Measurements from ENCODE around the gene RDM1. TPM values are rescaled to one million over a fixed set of nuclear protein-coding genes. Genes with fewer than 3 reads are reported as not detected.

Gene RDM1
- total RNA-seq, 1 donor from 2014 or later, result 0.35 TPM

- no peaks in the 10 kb centered on the region for H3K9me3 Mint-ChIP-seq (ENCODE audit: low read depth)
- no peak for TF ChIP-seq CTCF (IDR thresholded peaks at IDR 0.05)
- no peaks in the 10 kb centered on the region for H3K36me3 Mint-ChIP-seq (ENCODE audit: low read depth)
- DNase-seq (ENCODE audit: low spot score), result no peak
- H3K27ac Mint-ChIP-seq (ENCODE audit: unreplicated experiment), result no peak overlapping the region
- peaks cover 44% of the 10 kb centered on the region for H3K4me1 Mint-ChIP-seq (ENCODE audit: low read depth)
- H3K4me3 Mint-ChIP-seq (ENCODE audit: unreplicated experiment), result no peak overlapping the region
- no peaks in the 10 kb centered on the region for H3K27me3 Mint-ChIP-seq (ENCODE audit: low read depth)
Measured at GRCh38 chr17:35893751-35894150, 36.8 kb downstream of the RDM1 start.

- H3K27me3 Mint-ChIP-seq (ENCODE audit: low read depth), result no peaks in the 10 kb centered on the region
- no peak overlapping the region for H3K4me3 Mint-ChIP-seq (ENCODE audit: unreplicated experiment)
- H3K36me3 Mint-ChIP-seq (ENCODE audit: low read depth), result no peaks in the 10 kb centered on the region
- no peak for DNase-seq (ENCODE audit: low spot score)
- H3K9me3 Mint-ChIP-seq (ENCODE audit: low read depth), result no peaks in the 10 kb centered on the region
- H3K4me1 Mint-ChIP-seq (ENCODE audit: low read depth), result peaks cover 35% of the 10 kb centered on the region
- peak overlapping the region; percentile 66 for H3K27ac Mint-ChIP-seq (ENCODE audit: unreplicated experiment)
- TF ChIP-seq CTCF (IDR thresholded peaks at IDR 0.05), result no peak
Measured at GRCh38 chr17:35892091-35893035, 38.2 kb downstream of the RDM1 start.

GRCh38 chr17:35891269-35891668 is 39.3 kb downstream of the RDM1 start:
- TF ChIP-seq CTCF (IDR thresholded peaks at IDR 0.05), result no peak
- no peaks in the 10 kb centered on the region for H3K9me3 Mint-ChIP-seq (ENCODE audit: low read depth)
- H3K4me1 Mint-ChIP-seq (ENCODE audit: low read depth), result peaks cover 35% of the 10 kb centered on the region
- no peaks in the 10 kb centered on the region for H3K36me3 Mint-ChIP-seq (ENCODE audit: low read depth)
- no peak overlapping the region for H3K27ac Mint-ChIP-seq (ENCODE audit: unreplicated experiment)
- no peaks in the 10 kb centered on the region for H3K27me3 Mint-ChIP-seq (ENCODE audit: low read depth)
- DNase-seq (ENCODE audit: low spot score), result no peak
- no peak overlapping the region for H3K4me3 Mint-ChIP-seq (ENCODE audit: unreplicated experiment)

- Mint-ChIP-seq H3K27me3 (ENCODE audit: low read depth) (no peaks in the 10 kb centered on the region), H3K36me3 (ENCODE audit: low read depth) (no peaks in the 10 kb centered on the region), H3K4me3 (ENCODE audit: unreplicated experiment) (no peak overlapping the region), H3K4me1 (ENCODE audit: low read depth) (peaks cover 31% of the 10 kb centered on the region), H3K9me3 (ENCODE audit: low read depth) (no peaks in the 10 kb centered on the region), H3K27ac (ENCODE audit: unreplicated experiment) (no peak overlapping the region)
- DNase-seq (ENCODE audit: low spot score), result no peak
- no peak for TF ChIP-seq CTCF (IDR thresholded peaks at IDR 0.05)
Measured at GRCh38 chr17:35890774-35891155, 39.8 kb downstream of the RDM1 start.

- no peak for DNase-seq (ENCODE audit: low spot score)
- Mint-ChIP-seq H3K27ac (ENCODE audit: unreplicated experiment) (peak overlapping the region; percentile 87), H3K9me3 (ENCODE audit: low read depth) (no peaks in the 10 kb centered on the region), H3K27me3 (ENCODE audit: low read depth) (no peaks in the 10 kb centered on the region), H3K4me3 (ENCODE audit: unreplicated experiment) (no peak overlapping the region), H3K36me3 (ENCODE audit: low read depth) (no peaks in the 10 kb centered on the region), H3K4me1 (ENCODE audit: low read depth) (peaks cover 28% of the 10 kb centered on the region)
- no peak for TF ChIP-seq CTCF (IDR thresholded peaks at IDR 0.05)
Measured at GRCh38 chr17:35889818-35890773, 40.5 kb downstream of the RDM1 start.
